Measurements from ENCODE around the gene LRIG3. TPM values are rescaled to one million over a fixed set of nuclear protein-coding genes. Genes with fewer than 3 reads are reported as not detected.

The LRIG3 gene
- total and polyA plus RNA-seq, 9 of the 15 experiments (the other 6 are each of a cell fraction or from before 2014, with no cell fraction given) = 0.18 TPM; not detected in 8

DNA sequence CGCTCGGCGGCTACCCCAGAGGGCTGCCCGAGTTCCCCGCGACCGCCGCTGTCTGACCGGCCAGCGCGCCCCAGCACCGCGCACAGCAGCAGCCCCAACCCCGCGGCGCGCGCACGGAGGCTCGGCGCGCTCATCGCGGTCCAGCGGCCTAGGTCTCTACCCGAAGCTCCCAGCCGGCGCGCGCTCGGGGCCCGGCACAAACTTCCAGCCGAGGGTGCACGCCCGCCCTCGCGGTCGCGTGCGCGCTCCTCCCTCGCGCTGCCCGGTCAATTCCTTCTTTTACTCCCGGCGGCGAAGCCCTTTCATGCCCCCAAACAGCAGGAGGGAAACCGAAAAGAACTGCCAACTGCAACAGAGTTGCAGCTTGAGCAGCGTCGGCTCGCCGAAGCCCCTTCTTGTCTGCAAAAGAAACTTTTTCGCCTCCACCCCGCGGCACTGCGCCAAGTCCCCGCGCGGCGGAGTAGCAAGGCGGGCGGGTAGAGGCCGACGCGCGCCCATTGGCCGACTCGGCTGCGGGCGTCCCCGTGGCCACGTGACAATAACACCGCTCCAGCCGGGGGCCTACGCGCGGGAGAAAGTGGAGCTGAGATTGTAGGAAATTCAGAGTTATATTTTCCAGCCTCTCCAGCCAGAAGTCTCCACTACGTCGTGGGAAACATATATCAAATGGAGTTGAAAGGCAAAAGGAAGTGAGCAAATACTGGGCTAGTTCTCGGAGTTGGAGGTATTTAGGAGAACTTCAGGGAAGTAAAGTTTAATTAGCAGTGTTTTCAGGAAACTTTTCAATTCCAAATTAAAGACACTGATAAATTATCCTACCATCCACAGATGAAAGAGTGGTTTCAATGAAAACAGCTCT is at the start of gene LRIG3 (continued):
- TF ChIP-seq, protein P1, sequence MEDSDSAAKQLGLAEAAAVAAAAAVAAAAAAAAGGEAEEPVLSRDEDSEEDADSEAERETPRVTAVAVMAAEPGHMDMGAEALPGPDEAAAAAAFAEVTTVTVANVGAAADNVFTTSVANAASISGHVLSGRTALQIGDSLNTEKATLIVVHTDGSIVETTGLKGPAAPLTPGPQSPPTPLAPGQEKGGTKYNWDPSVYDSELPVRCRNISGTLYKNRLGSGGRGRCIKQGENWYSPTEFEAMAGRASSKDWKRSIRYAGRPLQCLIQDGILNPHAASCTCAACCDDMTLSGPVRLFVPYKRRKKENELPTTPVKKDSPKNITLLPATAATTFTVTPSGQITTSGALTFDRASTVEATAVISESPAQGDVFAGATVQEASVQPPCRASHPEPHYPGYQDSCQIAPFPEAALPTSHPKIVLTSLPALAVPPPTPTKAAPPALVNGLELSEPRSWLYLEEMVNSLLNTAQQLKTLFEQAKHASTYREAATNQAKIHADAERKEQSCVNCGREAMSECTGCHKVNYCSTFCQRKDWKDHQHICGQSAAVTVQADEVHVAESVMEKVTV (CRISPR knock-in tag; IDR thresholded peaks at IDR 0.05) = no peak
- TF ChIP-seq POU5F1 (IDR thresholded peaks at IDR 0.05; ENCODE audit: borderline replicate concordance, low read depth, low read length, partially characterized antibody) = no peak
- TF ChIP-seq SREBF1 (IDR thresholded peaks at IDR 0.05; ENCODE audit: borderline replicate concordance, low read depth, low read length) = no peak
- TF ChIP-seq KAT8 (IDR thresholded peaks at IDR 0.05; ENCODE audit: low read depth) = no peak
- no peak for TF ChIP-seq ARHGAP35 (IDR thresholded peaks at IDR 0.05; ENCODE audit: partially characterized antibody)
- TF ChIP-seq, protein P2, sequence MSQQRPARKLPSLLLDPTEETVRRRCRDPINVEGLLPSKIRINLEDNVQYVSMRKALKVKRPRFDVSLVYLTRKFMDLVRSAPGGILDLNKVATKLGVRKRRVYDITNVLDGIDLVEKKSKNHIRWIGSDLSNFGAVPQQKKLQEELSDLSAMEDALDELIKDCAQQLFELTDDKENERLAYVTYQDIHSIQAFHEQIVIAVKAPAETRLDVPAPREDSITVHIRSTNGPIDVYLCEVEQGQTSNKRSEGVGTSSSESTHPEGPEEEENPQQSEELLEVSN (IDR thresholded peaks at IDR 0.05; ENCODE audit: borderline replicate concordance in 1 of 2, extremely low read depth in 1 of 2, insufficient read depth in 1 of 2, insufficient read length in 1 of 2, low read depth in 1 of 2, low read length in 1 of 2, poor library complexity in 1 of 2, severe bottlenecking in 1 of 2) = peak in 1 of 2 experiments; percentile 51
- no peak for TF ChIP-seq GATAD2A (IDR thresholded peaks at IDR 0.05)
- TF ChIP-seq CBX8 (IDR thresholded peaks at IDR 0.05; ENCODE audit: borderline replicate concordance, extremely low read depth, low read depth, low read length, poor library complexity, severe bottlenecking) = no peak

Data from K562 (cell line).